Cardiac septum (tissue), 1 donor: ENCODE measurements around the gene SEPTIN5. TPM values are rescaled to one million over a fixed set of nuclear protein-coding genes. Genes with fewer than 3 reads are reported as not detected.

Experiments used
- DNase-seq: peaks from one replicate; pipeline ENCODE4 v3.0.0-alpha.2; 2020; ENCODE audit warnings: low spot score
- intact Hi-C: fragments of 100-400 bp; cut with DNase I; formaldehyde crosslinking; loops from one replicate; pipeline ENCODE4 v1.14.0; 2022
- total RNA-seq: library from RNA; stranded (reverse); fragmentation: NEBNext Ultra II Directional; extraction: Animal tissue kit (Norgen Biotek cat#: 25700); gene quantifications from one replicate; pipeline ENCODE4 v1.2.1, GENCODE V29; 2021
- donor health status: DM: no; HTN: no; CAD: no.

Gene SEPTIN5
- total RNA-seq, 1 donor from 2014 or later = 191 TPM

- intact Hi-C loops = no loop called here
- DNase-seq = no peak
These were observed 50.6 kb downstream of the SEPTIN5 start for GRCh38 chr22:19764636-19765476.

- DNase-seq = no peak
- intact Hi-C loops = no loop called here
These were observed 51.4 kb downstream of the SEPTIN5 start for GRCh38 chr22:19765477-19766239.

GRCh38 chr22:19766240-19766510, 51.9 kb downstream of the SEPTIN5 start:
- DNase-seq = no peak
- intact Hi-C loops = no loop called here

GRCh38 chr22:19766511-19767426, 52.5 kb downstream of the SEPTIN5 start:
- no peak for DNase-seq
- intact Hi-C loops = no loop called here

- intact Hi-C loops = no loop called here
- no peak for DNase-seq
These were observed 53.4 kb downstream of the SEPTIN5 start for GRCh38 chr22:19767427-19768341.

- no peak for DNase-seq
- intact Hi-C loops = no loop called here
These were observed 55.1 kb downstream of the SEPTIN5 start for GRCh38 chr22:19769393-19769715.

- no peak for DNase-seq
- intact Hi-C loops = no loop called here
These were observed 56.3 kb downstream of the SEPTIN5 start for GRCh38 chr22:19770349-19771220.

GRCh38 chr22:19772422-19772672, 58.0 kb downstream of the SEPTIN5 start:
- no peak for DNase-seq
- intact Hi-C loops = no loop called here

Other genes with a start within 250 kb of the SEPTIN5 start
- 36.2 TPM for gene UFD1, start 235.3 kb upstream of the SEPTIN5 start, total RNA-seq
- gene CDC45, start 234.6 kb upstream of the SEPTIN5 start, total RNA-seq = not detected
- 9.3 TPM for gene CLDN5, start 190.1 kb upstream of the SEPTIN5 start, total RNA-seq
- gene GP1BB, start 9.0 kb downstream of the SEPTIN5 start, total RNA-seq = 5.5 TPM
- 0.48 TPM for gene TBX1, start 46.3 kb downstream of the SEPTIN5 start, total RNA-seq
- gene GNB1L, start 140.4 kb downstream of the SEPTIN5 start, total RNA-seq = 2.0 TPM
- gene RTL10, start 140.4 kb downstream of the SEPTIN5 start, total RNA-seq = 6.3 TPM
- 97.1 TPM for gene COMT, start 227.3 kb downstream of the SEPTIN5 start, total RNA-seq
- gene TXNRD2, start 227.3 kb downstream of the SEPTIN5 start, total RNA-seq = 33.3 TPM